Esophagus squamous epithelium (tissue), 5 donors: ENCODE results near the gene ADCK1. TPM values are rescaled to one million over a fixed set of nuclear protein-coding genes. Genes with fewer than 3 reads are reported as not detected.

Source experiments
- DNase-seq: peaks from one replicate; lab custom pipeline; 2025; lab: John Stamatoyannopoulos, UW
- H3K27ac ChIP-seq, 4 donors: fragments of 200-600 bp; sonication (generic); one replicate each; pipeline ENCODE4 v1.5.1; 2016 to 2019; ENCODE audit warnings: mild to moderate bottlenecking in 1 of 4
- H3K27me3 ChIP-seq, 4 donors: fragments of 200-600 bp; sonication (generic); 1 replicate in 3 of 4; 2 replicates in 1 of 4; pipeline versions ENCODE4 v1.5.1 to v1.6.0; 2017 to 2021; ENCODE audit warnings: antibody characterized with exemption in 1 of 4
- H3K36me3 ChIP-seq, 3 donors: fragments of 200-600 bp; sonication (generic); one replicate each; pipeline ENCODE4 v1.5.1; 2016 to 2019
- H3K4me1 ChIP-seq, 3 donors: fragments of 200-600 bp; sonication (generic); one replicate each; pipeline ENCODE4 v1.5.1; 2017 to 2019
- H3K4me3 ChIP-seq, 4 donors: fragments of 200-600 bp; sonication (generic); 1 replicate in 3 of 4; 2 replicates in 1 of 4; pipeline ENCODE4 v1.5.1; 2016 to 2019; ENCODE audit warnings: mild to moderate bottlenecking in 2 of 4, moderate library complexity in 1 of 4
- H3K9me3 ChIP-seq, 3 donors: fragments of 200-600 bp; sonication (generic); one replicate each; pipeline ENCODE4 v1.5.1; 2016 to 2019
- POLR2A ChIP-seq, 4 donors: fragments of 450-650 bp; IDR thresholded peaks; one replicate each; pipeline ENCODE4 v1.6.1; 2017; ENCODE audit warnings: antibody characterized with exemption in 4 of 4, mild to moderate bottlenecking in 4 of 4, moderate library complexity in 3 of 4
- WGBS, 2 donors: methylation state at CpG; one replicate each; pipeline ENCODE4 v1.1.5; 2018; 5-methylcytosine and 5-hydroxymethylcytosine counted together
- intact Hi-C: fragments of 100-400 bp; cut with DNase I; formaldehyde crosslinking; loops from one replicate; pipeline ENCODE4 v1.15.0; 2022
- total RNA-seq, 4 donors: library from RNA; depleted of rRNA; stranded (reverse); fragments of >200 nt; gene quantifications; one replicate each; pipeline ENCODE4 v1.1.0, GENCODE V29; 2016
- TF ChIP-seq, protein P1 (sequence below), 6 experiments: fragments of 450-650 bp in 4 of 6; fragments of 200-600 bp in 2 of 6; sonication (generic) in 2 of 6; IDR thresholded peaks; one replicate each; pipeline ENCODE4 v1.5.1; 2016 to 2019; ENCODE audit warnings: antibody characterized with exemption in 6 of 6, mild to moderate bottlenecking in 4 of 6, moderate library complexity in 4 of 6
- donor health status: DM: yes; HTN: yes; CAD: no.

Gene ADCK1
- total RNA-seq, 4 donors from 2014 or later, result 3.6 to 5.4 (median 4.4) TPM

DNA sequence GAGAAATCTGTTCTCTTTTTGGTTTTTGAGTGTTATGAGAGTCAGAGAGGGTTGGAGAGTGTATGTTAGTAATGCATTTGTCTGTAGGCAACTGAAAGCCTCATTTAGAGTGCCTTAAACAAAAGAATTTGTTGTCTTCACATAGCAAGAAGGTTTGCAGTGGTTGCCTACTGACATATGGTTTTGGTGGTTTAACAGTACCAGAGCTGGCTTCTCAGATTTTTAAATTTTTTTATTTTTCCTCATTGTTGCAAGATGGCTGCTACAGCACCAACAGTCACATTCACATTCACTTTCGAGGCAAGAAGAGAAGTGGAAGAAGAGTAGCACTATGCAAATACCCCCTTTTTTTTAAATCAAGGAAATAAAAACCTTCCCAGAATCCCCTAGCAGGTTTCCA is 106.5 kb downstream of the ADCK1 start:
- H3K4me1 ChIP-seq, result no peaks in the 10 kb centered on the region
- peaks cover 0 to 23% (median 0%) of the 10 kb centered on the region in 3 donors for H3K36me3 ChIP-seq
- no peaks in the 10 kb centered on the region for H3K9me3 ChIP-seq
- H3K27ac ChIP-seq, result no peak overlapping the region
- intact Hi-C loops, result no loop called here
- H3K4me3 ChIP-seq, result no peak overlapping the region
- WGBS, 2 donors, result 89 to 100% methylated on average over 1 of the region's 1 CpG
- no peak for DNase-seq
- TF ChIP-seq, protein P1, sequence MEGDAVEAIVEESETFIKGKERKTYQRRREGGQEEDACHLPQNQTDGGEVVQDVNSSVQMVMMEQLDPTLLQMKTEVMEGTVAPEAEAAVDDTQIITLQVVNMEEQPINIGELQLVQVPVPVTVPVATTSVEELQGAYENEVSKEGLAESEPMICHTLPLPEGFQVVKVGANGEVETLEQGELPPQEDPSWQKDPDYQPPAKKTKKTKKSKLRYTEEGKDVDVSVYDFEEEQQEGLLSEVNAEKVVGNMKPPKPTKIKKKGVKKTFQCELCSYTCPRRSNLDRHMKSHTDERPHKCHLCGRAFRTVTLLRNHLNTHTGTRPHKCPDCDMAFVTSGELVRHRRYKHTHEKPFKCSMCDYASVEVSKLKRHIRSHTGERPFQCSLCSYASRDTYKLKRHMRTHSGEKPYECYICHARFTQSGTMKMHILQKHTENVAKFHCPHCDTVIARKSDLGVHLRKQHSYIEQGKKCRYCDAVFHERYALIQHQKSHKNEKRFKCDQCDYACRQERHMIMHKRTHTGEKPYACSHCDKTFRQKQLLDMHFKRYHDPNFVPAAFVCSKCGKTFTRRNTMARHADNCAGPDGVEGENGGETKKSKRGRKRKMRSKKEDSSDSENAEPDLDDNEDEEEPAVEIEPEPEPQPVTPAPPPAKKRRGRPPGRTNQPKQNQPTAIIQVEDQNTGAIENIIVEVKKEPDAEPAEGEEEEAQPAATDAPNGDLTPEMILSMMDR (IDR thresholded peaks at IDR 0.05), result no peak
- no peak for TF ChIP-seq POLR2A (IDR thresholded peaks at IDR 0.05)
- no peaks in the 10 kb centered on the region for H3K27me3 ChIP-seq

DNA sequence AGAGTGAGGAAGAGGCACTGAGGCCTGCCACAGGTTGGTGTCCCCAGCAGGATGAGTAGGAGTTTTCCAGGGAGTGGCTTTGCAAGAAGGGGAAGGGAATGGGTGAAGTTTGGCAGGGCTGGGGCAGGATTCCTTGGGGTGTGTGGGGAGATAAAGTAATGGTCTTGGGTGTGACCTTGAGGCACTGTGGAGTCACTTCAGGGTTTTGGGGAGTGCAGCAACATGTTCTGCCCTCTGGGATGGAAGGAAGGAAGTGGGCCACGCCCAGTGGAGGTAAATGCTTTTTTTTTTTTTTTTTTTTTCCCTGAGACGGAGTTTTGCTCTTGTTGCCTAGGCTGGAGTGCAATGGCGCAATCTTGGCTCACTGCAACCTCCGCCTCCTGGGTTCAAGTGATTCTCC is 108.9 kb downstream of the ADCK1 start:
- Histone ChIP-seq H3K27me3 (no peaks in the 10 kb centered on the region), H3K27ac (no peak overlapping the region), H3K4me1 (no peaks in the 10 kb centered on the region), H3K4me3 (no peak overlapping the region), H3K36me3 (peaks cover 0 to 15% (median 0%) of the 10 kb centered on the region in 3 donors), H3K9me3 (no peaks in the 10 kb centered on the region)
- no peak for TF ChIP-seq POLR2A (IDR thresholded peaks at IDR 0.05)
- TF ChIP-seq, protein P1 (IDR thresholded peaks at IDR 0.05), result no peak
- DNase-seq, result no peak
- 81 to 85% methylated on average over 2 to 4 of the region's 4 CpGs for WGBS, 2 donors
- intact Hi-C loops, result no loop called here

DNA sequence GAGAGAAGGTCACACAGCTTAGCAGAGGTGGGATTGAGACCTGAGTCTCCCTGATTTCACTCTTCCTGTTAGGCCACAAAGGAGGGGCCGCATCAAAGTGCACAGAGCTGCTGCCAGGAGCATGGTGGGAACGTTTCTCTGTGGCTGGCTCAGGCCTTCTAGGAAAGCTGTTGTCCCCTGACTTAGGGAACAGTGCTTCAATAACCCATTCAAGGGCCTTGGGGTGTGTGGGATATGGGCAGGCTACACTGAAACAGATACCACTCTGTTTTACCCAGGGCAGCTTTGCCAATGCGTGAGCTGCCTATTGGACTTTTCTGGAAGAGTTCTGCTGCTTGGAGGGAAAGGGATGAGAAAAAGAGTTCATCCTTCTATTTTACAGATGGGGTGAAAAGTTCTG is 110.0 kb downstream of the ADCK1 start:
- WGBS, 2 donors, result 50 to 86% methylated on average over 2 to 3 of the region's 3 CpGs
- no peak overlapping the region for H3K27ac ChIP-seq
- TF ChIP-seq, protein P1 (IDR thresholded peaks at IDR 0.05), result no peak
- TF ChIP-seq POLR2A (IDR thresholded peaks at IDR 0.05), result no peak

DNA sequence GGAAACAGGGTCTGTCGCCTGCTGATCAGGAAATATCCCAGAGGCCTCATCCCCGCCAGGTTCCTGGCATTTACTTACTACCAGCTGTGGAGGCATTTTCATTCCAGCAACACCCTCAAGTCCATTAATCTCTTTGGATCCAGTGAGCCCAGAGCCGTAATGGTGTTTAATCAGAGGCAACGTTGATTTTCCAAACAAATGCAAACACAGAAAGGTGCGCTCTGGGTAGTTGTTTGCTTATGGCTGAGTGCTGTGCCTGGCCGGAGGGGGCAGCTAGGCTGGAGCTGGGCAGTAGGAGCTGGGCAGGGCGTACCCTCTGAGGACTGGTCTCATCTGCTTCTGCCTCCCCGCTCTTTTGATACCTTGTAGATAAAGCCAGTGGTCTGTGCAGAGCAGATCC is 110.6 kb downstream of the ADCK1 start:
- Histone ChIP-seq H3K27ac (no peak overlapping the region), H3K36me3 (peaks cover 0 to 15% (median 0%) of the 10 kb centered on the region in 3 donors), H3K27me3 (no peaks in the 10 kb centered on the region), H3K4me3 (no peak overlapping the region), H3K4me1 (no peaks in the 10 kb centered on the region), H3K9me3 (no peaks in the 10 kb centered on the region)
- no peak for TF ChIP-seq POLR2A (IDR thresholded peaks at IDR 0.05)
- TF ChIP-seq, protein P1 (IDR thresholded peaks at IDR 0.05), result no peak
- intact Hi-C loops, result no loop called here
- 87 to 100% methylated on average over 3 to 4 of the region's 8 CpGs for WGBS, 2 donors
- no peak for DNase-seq

More for the DNA sequence above, 110.0 kb downstream of the ADCK1 start:
- intact Hi-C loops, result no loop called here
- peaks cover 0 to 15% (median 0%) of the 10 kb centered on the region in 3 donors for H3K36me3 ChIP-seq
- H3K4me3 ChIP-seq, result no peak overlapping the region
- H3K4me1 ChIP-seq, result no peaks in the 10 kb centered on the region
- no peak for DNase-seq
- H3K9me3 ChIP-seq, result no peaks in the 10 kb centered on the region
- H3K27me3 ChIP-seq, result no peaks in the 10 kb centered on the region

DNA sequence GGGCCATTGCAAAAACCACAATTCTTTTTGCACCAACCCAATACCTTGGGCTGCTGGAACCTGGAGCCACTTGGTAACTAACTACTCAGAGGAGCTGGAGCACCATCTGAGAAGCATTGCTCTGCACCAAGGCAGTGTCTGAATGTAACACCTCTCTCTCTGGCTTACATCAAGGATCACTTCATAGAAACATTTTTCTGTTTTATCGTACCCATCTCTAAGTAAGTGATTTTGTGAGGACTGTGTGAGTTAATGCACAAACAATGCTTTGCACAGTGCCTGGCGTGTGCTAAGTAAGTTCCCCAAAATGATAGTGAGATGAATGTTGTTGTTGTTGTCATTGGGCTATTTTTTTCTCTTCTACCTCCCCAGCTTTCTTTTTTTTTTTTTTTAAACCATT is 111.4 kb downstream of the ADCK1 start:
- Histone ChIP-seq H3K4me1 (no peaks in the 10 kb centered on the region), H3K36me3 (peaks cover 0 to 15% (median 0%) of the 10 kb centered on the region in 3 donors), H3K9me3 (no peaks in the 10 kb centered on the region), H3K27me3 (no peaks in the 10 kb centered on the region), H3K27ac (no peak overlapping the region), H3K4me3 (no peak overlapping the region)
- TF ChIP-seq POLR2A (IDR thresholded peaks at IDR 0.05), result no peak
- TF ChIP-seq, protein P1 (IDR thresholded peaks at IDR 0.05), result no peak
- intact Hi-C loops, result no loop called here
- DNase-seq, result no peak
- 81 to 100% methylated on average over 2 of the region's 2 CpGs for WGBS, 2 donors
